NCI-H128 (cell line): ENCODE measurements around the gene PRKD3.
"Not testable (repeated sequence)": the region's sequence is repeated elsewhere in the genome, so short reads cannot be mapped to it uniquely, and the experiment has no call there.

Experiments
- DNase-seq: peaks from one replicate; lab custom pipeline; 2025; ENCODE audit not compliant: unreplicated experiment; lab: John Stamatoyannopoulos, UW

PRKD3 gene

GRCh38 chr2:37317746-37318145 lies 6.9 kb downstream of the PRKD3 start:
- no peak for DNase-seq

GRCh38 chr2:37316181-37316580 lies 8.5 kb downstream of the PRKD3 start:
- no peak for DNase-seq

GRCh38 chr2:37315364-37315763 lies 9.3 kb downstream of the PRKD3 start:
- DNase-seq = no peak

- DNase-seq = no peak
Observed at GRCh38 chr2:37307500-37307899, 17.1 kb downstream of the PRKD3 start.

GRCh38 chr2:37306024-37306423 lies 18.6 kb downstream of the PRKD3 start:
- peak; percentile 28 for DNase-seq

- DNase-seq = no peak
Observed at GRCh38 chr2:37302701-37303252, 21.9 kb downstream of the PRKD3 start.

GRCh38 chr2:37301408-37301807 lies 23.2 kb downstream of the PRKD3 start:
- no peak for DNase-seq

GRCh38 chr2:37300578-37300977 lies 24.1 kb downstream of the PRKD3 start:
- no peak for DNase-seq

- no peak for DNase-seq
Observed at GRCh38 chr2:37300146-37300545, 24.5 kb downstream of the PRKD3 start.

GRCh38 chr2:37297632-37298031 lies 27.0 kb downstream of the PRKD3 start:
- DNase-seq = no peak

GRCh38 chr2:37295469-37296073 lies 29.1 kb downstream of the PRKD3 start:
- DNase-seq = no peak

- DNase-seq = not testable (repeated sequence)
Observed at GRCh38 chr2:37294858-37295257, 29.8 kb downstream of the PRKD3 start.

- no peak for DNase-seq
Observed at GRCh38 chr2:37291680-37292079, 33.0 kb downstream of the PRKD3 start.

GRCh38 chr2:37287966-37288365 lies 36.7 kb downstream of the PRKD3 start:
- DNase-seq = peak; percentile 3

GRCh38 chr2:37284381-37284780 lies 40.3 kb downstream of the PRKD3 start:
- DNase-seq = no peak

- no peak for DNase-seq
Observed at GRCh38 chr2:37283207-37283606, 41.4 kb downstream of the PRKD3 start.

GRCh38 chr2:37282746-37283145 lies 41.9 kb downstream of the PRKD3 start:
- DNase-seq = no peak

GRCh38 chr2:37281916-37282315 lies 42.7 kb downstream of the PRKD3 start:
- DNase-seq = no peak

- no peak for DNase-seq
Observed at GRCh38 chr2:37276291-37276690, 48.3 kb downstream of the PRKD3 start.
